Body of pancreas (tissue), 4 donors: ENCODE results near the gene MAPT.

Source experiments
- CTCF ChIP-seq, 7 experiments: fragments of 450-650 bp in 4 of 7; fragments of 200-600 bp in 3 of 7; sonication (generic) in 3 of 7; IDR thresholded peaks; one replicate each; pipeline ENCODE4 v1.5.1; 2016 to 2019; ENCODE audit warnings: antibody characterized with exemption in 7 of 7
- POLR2A ChIP-seq, 3 donors: fragments of 450-650 bp; IDR thresholded peaks; one replicate each; pipeline ENCODE4 v1.6.1; 2016; ENCODE audit warnings: antibody characterized with exemption in 3 of 3, mild to moderate bottlenecking in 2 of 3

- no peak for TF ChIP-seq CTCF (IDR thresholded peaks at IDR 0.05)
- no peak for TF ChIP-seq POLR2A (IDR thresholded peaks at IDR 0.05)
Observed at GRCh38 chr17:45960311-45960710, 66.0 kb downstream of the MAPT start.
